Caco-2 (cell line): ENCODE data around the gene CRLF3. TPM values are rescaled to one million over a fixed set of nuclear protein-coding genes. Genes with fewer than 3 reads are reported as not detected.

Experiments used
- BruUV-seq: library from RNA; stranded (reverse); fragments of 400-500 nt; replicated peaks from 2 replicates; lab custom pipeline; 2021; lab: Mats Ljungman, UMichigan
- CTCF ChIA-PET: fragments of 300-600 bp; sonication (Branson Sonifier 250); formaldehyde crosslinking; loops from one replicate; lab custom pipeline; 2022; ENCODE audit warnings: antibody characterized with exemption; lab: Charles Lee
- POLR2A ChIA-PET: fragments of 300-600 bp; sonication (Branson Sonifier 250); formaldehyde crosslinking; loops from one replicate; lab custom pipeline; 2022; ENCODE audit warnings: antibody characterized with exemption; lab: Charles Lee
- DNase-seq, 2 experiments: peaks; one replicate each; pipeline versions ENCODE4 v3.0.0 to v3.0.0-alpha.2; 2020 to 2022
- H3K27me3 ChIP-seq: replicated peaks from 2 replicates; pipeline ENCODE4 v1.6.0; 2011; ENCODE audit warnings: low read length; ENCODE audit not compliant: control insufficient read depth, insufficient read depth
- H3K36me3 ChIP-seq: 2 replicates; pipeline ENCODE4 v1.5.1; 2011; ENCODE audit warnings: low read length; ENCODE audit not compliant: control insufficient read depth, insufficient read depth
- H3K4me1 ChIP-seq: fragments of 250-450 bp; sonication (Bioruptor Pico); 2 replicates; pipeline ENCODE4 v1.5.1; 2020; ENCODE audit warnings: mild to moderate bottlenecking
- H3K4me3 ChIP-seq: 2 replicates; pipeline ENCODE4 v1.5.1; 2011; ENCODE audit warnings: low read depth, mild to moderate bottlenecking, control low read depth, low read length
- H3K9me3 ChIP-seq: fragments of 250-450 bp; sonication (Bioruptor Pico); 2 replicates; pipeline ENCODE4 v1.5.1; 2020; ENCODE audit warnings: mild to moderate bottlenecking, moderate library complexity
- H3K27ac Mint-ChIP-seq: one replicate; pipeline ENCODE4 v1.8.0; 2022; ENCODE audit warnings: mixed read lengths; ENCODE audit not compliant: unreplicated experiment
- H3K27me3 Mint-ChIP-seq: one replicate; pipeline ENCODE4 v1.8.0; 2022; ENCODE audit warnings: mixed read lengths; ENCODE audit not compliant: insufficient read depth, unreplicated experiment
- H3K36me3 Mint-ChIP-seq: one replicate; pipeline ENCODE4 v1.8.0; 2022; ENCODE audit warnings: mild to moderate bottlenecking, mixed read lengths; ENCODE audit not compliant: insufficient read depth, unreplicated experiment
- H3K4me1 Mint-ChIP-seq: one replicate; pipeline ENCODE4 v1.8.0; 2022; ENCODE audit warnings: low read depth, mixed read lengths; ENCODE audit not compliant: unreplicated experiment
- H3K4me3 Mint-ChIP-seq: one replicate; pipeline ENCODE4 v1.8.0; 2022; ENCODE audit warnings: mild to moderate bottlenecking, moderate library complexity, mixed read lengths; ENCODE audit not compliant: unreplicated experiment
- H3K9me3 Mint-ChIP-seq: one replicate; pipeline ENCODE4 v1.8.0; 2022; ENCODE audit warnings: mixed read lengths; ENCODE audit not compliant: unreplicated experiment
- intact Hi-C: fragments of 100-400 bp; cut with micrococcal nuclease; formaldehyde crosslinking; loops from one replicate; pipeline ENCODE4 v1.10.0; 2022; ENCODE audit not compliant: unreplicated experiment
- total RNA-seq: library from RNA; stranded (reverse); gene quantifications from 2 replicates; pipeline ENCODE4 v1.2.3, GENCODE V29; 2022
- TF ChIP-seq, protein P1 (sequence below), 2 experiments: fragments of 200-600 bp in 1 of 2; IDR thresholded peaks; 1 replicate in 1 of 2; 2 replicates in 1 of 2; pipeline versions ENCODE4 v1.5.1 to v1.8.0; 2011 to 2022; ENCODE audit warnings: antibody characterized with exemption in 1 of 2, control low read depth in 1 of 2, inconsistent platforms in 1 of 2, low read depth in 1 of 2, low read length in 1 of 2, mild to moderate bottlenecking in 1 of 2, moderate library complexity in 1 of 2; ENCODE audit not compliant: insufficient read depth in 1 of 2, severe bottlenecking in 1 of 2, unreplicated experiment in 1 of 2

CRLF3 gene
- total RNA-seq, 1 experiment from 2014 or later, result 16.3 TPM

DNA sequence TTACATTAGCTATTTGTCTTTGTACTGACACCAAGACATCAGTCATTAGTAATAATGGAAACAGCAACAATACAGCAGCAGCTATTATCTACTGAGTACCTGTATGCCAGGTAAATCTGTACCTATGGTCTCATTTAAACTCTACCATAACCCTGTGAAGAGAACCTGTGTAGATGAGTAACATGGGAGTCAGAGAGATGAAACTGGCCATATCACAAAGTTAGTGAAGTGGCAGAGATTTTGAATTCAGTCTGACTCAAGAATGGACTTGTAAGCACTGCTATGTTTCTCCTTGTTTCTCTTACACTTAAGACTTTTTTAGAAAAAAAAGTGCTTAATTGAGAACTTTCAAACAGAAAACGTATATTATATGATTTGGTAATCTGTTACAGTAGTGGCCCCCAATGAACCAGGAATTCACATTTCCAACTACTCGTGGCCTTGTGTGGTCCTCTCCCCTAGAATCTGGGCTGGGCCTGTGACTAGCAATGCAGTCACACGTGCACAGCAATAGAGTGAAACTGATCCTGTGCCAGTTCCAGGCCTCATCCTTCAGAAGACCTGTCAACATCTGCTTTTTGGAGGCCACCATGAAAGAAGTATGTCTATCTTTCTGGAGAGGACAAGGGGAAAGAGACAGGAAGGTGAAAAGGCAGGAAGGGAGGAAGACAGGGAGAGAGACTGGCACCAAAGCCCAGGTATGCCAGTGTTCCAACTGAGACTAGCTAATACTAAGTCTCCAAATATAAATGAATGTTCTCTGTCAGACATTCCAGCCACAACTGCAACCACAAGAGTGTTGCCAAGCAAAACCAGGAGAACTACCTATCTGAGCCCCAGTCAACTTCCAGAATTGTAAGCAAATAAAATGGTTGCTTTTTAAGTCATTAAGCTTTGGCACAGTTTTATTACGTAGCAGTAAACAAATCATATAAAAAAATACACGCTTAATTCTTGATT is 12.0 kb downstream of the CRLF3 start:
- Mint-ChIP-seq H3K9me3 (no peaks in the 10 kb centered on the region), H3K4me3 (no peak overlapping the region), H3K27me3 (no peaks in the 10 kb centered on the region), H3K36me3 (peaks cover 30% of the 10 kb centered on the region), H3K4me1 (no peaks in the 10 kb centered on the region), H3K27ac (no peak overlapping the region)
- TF ChIP-seq, protein P1, sequence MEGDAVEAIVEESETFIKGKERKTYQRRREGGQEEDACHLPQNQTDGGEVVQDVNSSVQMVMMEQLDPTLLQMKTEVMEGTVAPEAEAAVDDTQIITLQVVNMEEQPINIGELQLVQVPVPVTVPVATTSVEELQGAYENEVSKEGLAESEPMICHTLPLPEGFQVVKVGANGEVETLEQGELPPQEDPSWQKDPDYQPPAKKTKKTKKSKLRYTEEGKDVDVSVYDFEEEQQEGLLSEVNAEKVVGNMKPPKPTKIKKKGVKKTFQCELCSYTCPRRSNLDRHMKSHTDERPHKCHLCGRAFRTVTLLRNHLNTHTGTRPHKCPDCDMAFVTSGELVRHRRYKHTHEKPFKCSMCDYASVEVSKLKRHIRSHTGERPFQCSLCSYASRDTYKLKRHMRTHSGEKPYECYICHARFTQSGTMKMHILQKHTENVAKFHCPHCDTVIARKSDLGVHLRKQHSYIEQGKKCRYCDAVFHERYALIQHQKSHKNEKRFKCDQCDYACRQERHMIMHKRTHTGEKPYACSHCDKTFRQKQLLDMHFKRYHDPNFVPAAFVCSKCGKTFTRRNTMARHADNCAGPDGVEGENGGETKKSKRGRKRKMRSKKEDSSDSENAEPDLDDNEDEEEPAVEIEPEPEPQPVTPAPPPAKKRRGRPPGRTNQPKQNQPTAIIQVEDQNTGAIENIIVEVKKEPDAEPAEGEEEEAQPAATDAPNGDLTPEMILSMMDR (IDR thresholded peaks at IDR 0.05; ENCODE audit: insufficient read depth in 1 of 2, low read depth in 1 of 2, low read length in 1 of 2, severe bottlenecking in 1 of 2, unreplicated experiment in 1 of 2), result no peak
- no peaks in the 10 kb centered on the region; the same call in 1 of the 2 replicates for H3K36me3 ChIP-seq
- H3K4me1 ChIP-seq, result no peaks in the 10 kb centered on the region; the same call in 1 of the 2 replicates
- no peak overlapping the region for H3K4me3 ChIP-seq
- H3K27me3 ChIP-seq, result no peaks in the 10 kb centered on the region
- CTCF ChIA-PET, result no interaction called here
- H3K9me3 ChIP-seq, result no peaks in the 10 kb centered on the region
- intact Hi-C loops, result no loop called here
- POLR2A ChIA-PET, result no interaction called here
- no peak for DNase-seq
- BruUV-seq, result no TSS peak

DNA sequence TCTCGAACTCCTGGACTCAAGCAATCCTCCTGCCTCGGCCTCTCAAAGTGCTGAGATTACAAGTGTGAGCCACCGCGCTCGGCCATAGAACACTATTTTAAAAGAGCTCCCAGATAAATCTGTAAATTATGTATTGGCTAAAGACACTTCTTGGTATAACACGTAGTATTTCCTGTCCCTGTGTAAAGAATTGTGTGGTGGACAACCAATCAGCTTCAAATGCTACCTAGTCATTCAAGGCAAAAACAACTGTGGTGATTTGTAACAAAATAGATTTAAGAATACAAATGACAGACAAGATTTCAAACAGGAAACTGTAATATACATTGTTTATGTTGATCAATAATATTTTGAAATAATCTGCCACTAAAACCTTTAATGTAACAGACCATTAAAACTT is 14.6 kb downstream of the CRLF3 start:
- intact Hi-C loops, result no loop called here
- H3K36me3 Mint-ChIP-seq, result peaks cover 26% of the 10 kb centered on the region
- no peaks in the 10 kb centered on the region for H3K9me3 Mint-ChIP-seq
- ChIA-PET POLR2A (no interaction called here), CTCF (no interaction called here)
- no peak overlapping the region for H3K4me3 ChIP-seq
- no peaks in the 10 kb centered on the region for H3K9me3 ChIP-seq
- no peak overlapping the region for H3K27ac Mint-ChIP-seq
- BruUV-seq, result no TSS peak
- TF ChIP-seq, protein P1 (IDR thresholded peaks at IDR 0.05; ENCODE audit: insufficient read depth in 1 of 2, low read depth in 1 of 2, low read length in 1 of 2, severe bottlenecking in 1 of 2, unreplicated experiment in 1 of 2), result no peak
- H3K4me3 Mint-ChIP-seq, result no peak overlapping the region
- DNase-seq, result no peak
- H3K4me1 Mint-ChIP-seq, result no peaks in the 10 kb centered on the region
- H3K36me3 ChIP-seq, result no peaks in the 10 kb centered on the region; the same call in 1 of the 2 replicates
- H3K27me3 ChIP-seq, result no peaks in the 10 kb centered on the region
- no peaks in the 10 kb centered on the region; the same call in 1 of the 2 replicates for H3K4me1 ChIP-seq
- H3K27me3 Mint-ChIP-seq, result no peaks in the 10 kb centered on the region

DNA sequence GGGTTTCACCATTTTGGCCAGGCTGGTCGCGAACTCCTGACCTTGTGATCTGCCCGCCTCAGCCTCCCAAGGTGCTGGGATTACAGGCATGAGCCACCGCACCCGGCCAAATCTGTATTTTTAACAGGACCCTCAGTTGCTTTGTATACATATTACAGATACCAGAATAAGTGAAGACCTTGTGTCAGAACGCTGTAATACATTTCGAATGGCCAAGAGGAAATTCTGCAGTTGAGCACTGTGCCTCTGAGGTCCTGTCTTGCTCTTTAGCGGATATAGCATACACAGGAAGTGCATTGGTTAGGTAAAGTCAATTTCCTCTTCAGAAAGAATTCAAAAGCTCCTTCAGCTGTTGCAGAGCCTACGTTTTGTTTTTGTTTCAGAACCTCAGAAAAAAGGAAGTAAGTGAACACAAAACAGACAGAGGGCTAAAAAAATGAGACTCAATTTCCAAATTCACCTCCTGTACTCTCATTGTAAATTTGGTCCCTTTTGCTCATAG is 15.7 kb downstream of the CRLF3 start:
- intact Hi-C loops, result no loop called here
- Histone ChIP-seq H3K27me3 (no peaks in the 10 kb centered on the region), H3K9me3 (no peaks in the 10 kb centered on the region), H3K4me3 (no peak overlapping the region), H3K4me1 (no peaks in the 10 kb centered on the region), H3K36me3 (no peaks in the 10 kb centered on the region; the same call in 1 of the 2 replicates)
- BruUV-seq, result no TSS peak
- CTCF ChIA-PET, result no interaction called here
- H3K9me3 Mint-ChIP-seq, result no peaks in the 10 kb centered on the region
- H3K4me1 Mint-ChIP-seq, result no peaks in the 10 kb centered on the region
- no peak overlapping the region for H3K27ac Mint-ChIP-seq
- no peak for DNase-seq
- H3K27me3 Mint-ChIP-seq, result no peaks in the 10 kb centered on the region
- peaks cover 30% of the 10 kb centered on the region for H3K36me3 Mint-ChIP-seq
- no peak overlapping the region for H3K4me3 Mint-ChIP-seq
- POLR2A ChIA-PET, result no interaction called here
- TF ChIP-seq, protein P1 (IDR thresholded peaks at IDR 0.05; ENCODE audit: insufficient read depth in 1 of 2, low read depth in 1 of 2, low read length in 1 of 2, severe bottlenecking in 1 of 2, unreplicated experiment in 1 of 2), result no peak
